ENCODE data around the gene OCIAD2. TPM values are rescaled to one million over a fixed set of nuclear protein-coding genes. Genes with fewer than 3 reads are reported as not detected.

The OCIAD2 gene
- total RNA-seq, 1 experiment from 2014 or later = 10.5 TPM

- no peaks in the 10 kb centered on the region for H3K9me3 ChIP-seq
- Mint-ChIP-seq H3K4me3 (ENCODE audit: unreplicated experiment) (no peak overlapping the region), H3K4me1 (ENCODE audit: low read depth, unreplicated experiment) (peaks cover 8% of the 10 kb centered on the region), H3K9me3 (ENCODE audit: unreplicated experiment) (no peaks in the 10 kb centered on the region), H3K27ac (ENCODE audit: unreplicated experiment) (no peak overlapping the region), H3K36me3 (ENCODE audit: insufficient read depth, unreplicated experiment) (no peaks in the 10 kb centered on the region), H3K27me3 (ENCODE audit: insufficient read depth, unreplicated experiment) (no peaks in the 10 kb centered on the region)
- no TSS peak for BruUV-seq (replicated peaks)
- no peak for DNase-seq
- no peaks in the 10 kb centered on the region for H3K27me3 ChIP-seq (replicated peaks; ENCODE audit: control insufficient read depth, insufficient read depth, low read length)
- intact Hi-C loops (cut with micrococcal nuclease; ENCODE audit: unreplicated experiment) = no loop called here
- H3K36me3 ChIP-seq (ENCODE audit: control insufficient read depth, insufficient read depth, low read length) = no peaks in the 10 kb centered on the region
- ChIA-PET CTCF (no interaction called here), POLR2A (no interaction called here)
- peaks cover 5% of the 10 kb centered on the region for H3K4me1 ChIP-seq
- TF ChIP-seq, protein P1, sequence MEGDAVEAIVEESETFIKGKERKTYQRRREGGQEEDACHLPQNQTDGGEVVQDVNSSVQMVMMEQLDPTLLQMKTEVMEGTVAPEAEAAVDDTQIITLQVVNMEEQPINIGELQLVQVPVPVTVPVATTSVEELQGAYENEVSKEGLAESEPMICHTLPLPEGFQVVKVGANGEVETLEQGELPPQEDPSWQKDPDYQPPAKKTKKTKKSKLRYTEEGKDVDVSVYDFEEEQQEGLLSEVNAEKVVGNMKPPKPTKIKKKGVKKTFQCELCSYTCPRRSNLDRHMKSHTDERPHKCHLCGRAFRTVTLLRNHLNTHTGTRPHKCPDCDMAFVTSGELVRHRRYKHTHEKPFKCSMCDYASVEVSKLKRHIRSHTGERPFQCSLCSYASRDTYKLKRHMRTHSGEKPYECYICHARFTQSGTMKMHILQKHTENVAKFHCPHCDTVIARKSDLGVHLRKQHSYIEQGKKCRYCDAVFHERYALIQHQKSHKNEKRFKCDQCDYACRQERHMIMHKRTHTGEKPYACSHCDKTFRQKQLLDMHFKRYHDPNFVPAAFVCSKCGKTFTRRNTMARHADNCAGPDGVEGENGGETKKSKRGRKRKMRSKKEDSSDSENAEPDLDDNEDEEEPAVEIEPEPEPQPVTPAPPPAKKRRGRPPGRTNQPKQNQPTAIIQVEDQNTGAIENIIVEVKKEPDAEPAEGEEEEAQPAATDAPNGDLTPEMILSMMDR (IDR thresholded peaks at IDR 0.05; ENCODE audit: insufficient read depth in 1 of 2, low read depth in 1 of 2, low read length in 1 of 2, severe bottlenecking in 1 of 2, unreplicated experiment in 1 of 2) = no peak
- no peak overlapping the region for H3K4me3 ChIP-seq (ENCODE audit: low read depth, low read length)
Observed at GRCh38 chr4:48949086-48949485, 42.5 kb upstream of the OCIAD2 start.

GRCh38 chr4:48947731-48948130, 41.2 kb upstream of the OCIAD2 start:
- Mint-ChIP-seq H3K4me1 (ENCODE audit: low read depth, unreplicated experiment) (peaks cover 7% of the 10 kb centered on the region), H3K4me3 (ENCODE audit: unreplicated experiment) (no peak overlapping the region)
- POLR2A ChIA-PET = no interaction called here

DNA sequence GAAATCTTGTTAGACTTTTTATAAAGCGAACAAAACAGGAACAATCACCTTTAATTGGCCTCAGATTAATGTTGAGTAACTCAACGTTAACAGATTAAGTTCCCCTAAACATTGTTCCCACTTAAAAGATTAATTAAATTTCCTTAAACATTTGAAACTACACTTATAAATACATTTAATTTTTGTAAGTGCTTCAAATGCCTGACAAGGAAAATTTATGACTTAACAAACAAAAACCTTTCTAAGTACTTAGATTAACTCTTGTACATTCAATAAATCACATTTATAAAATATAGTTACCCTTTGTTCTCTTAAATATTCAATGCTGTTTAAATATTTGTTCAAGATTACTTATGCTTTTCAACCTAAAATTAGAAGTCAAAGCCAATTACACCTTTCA, 39.4 kb upstream of the OCIAD2 start:
- no peaks in the 10 kb centered on the region for H3K9me3 ChIP-seq
- TF ChIP-seq, protein P1 (IDR thresholded peaks at IDR 0.05; ENCODE audit: insufficient read depth in 1 of 2, low read depth in 1 of 2, low read length in 1 of 2, severe bottlenecking in 1 of 2, unreplicated experiment in 1 of 2) = no peak
- DNase-seq = no peak
- intact Hi-C loops (cut with micrococcal nuclease; ENCODE audit: unreplicated experiment) = no loop called here
- BruUV-seq (replicated peaks) = no TSS peak
- no peak overlapping the region for H3K4me3 ChIP-seq (ENCODE audit: low read depth, low read length)
- Mint-ChIP-seq H3K36me3 (ENCODE audit: insufficient read depth, unreplicated experiment) (no peaks in the 10 kb centered on the region), H3K4me3 (ENCODE audit: unreplicated experiment) (no peak overlapping the region), H3K9me3 (ENCODE audit: unreplicated experiment) (no peaks in the 10 kb centered on the region), H3K4me1 (ENCODE audit: low read depth, unreplicated experiment) (peaks cover 7% of the 10 kb centered on the region), H3K27me3 (ENCODE audit: insufficient read depth, unreplicated experiment) (no peaks in the 10 kb centered on the region), H3K27ac (ENCODE audit: unreplicated experiment) (no peak overlapping the region)
- ChIA-PET POLR2A (no interaction called here), CTCF (no interaction called here)
- no peaks in the 10 kb centered on the region for H3K36me3 ChIP-seq (ENCODE audit: control insufficient read depth, insufficient read depth, low read length)
- 0 out of 2 replicates have a peak, but pooled peaks cover 2% of the 10 kb centered on the region for H3K4me1 ChIP-seq
- H3K27me3 ChIP-seq (replicated peaks; ENCODE audit: control insufficient read depth, insufficient read depth, low read length) = no peaks in the 10 kb centered on the region

More at GRCh38 chr4:48947731-48948130, 41.2 kb upstream of the OCIAD2 start:
- Mint-ChIP-seq H3K27me3 (ENCODE audit: insufficient read depth, unreplicated experiment) (no peaks in the 10 kb centered on the region), H3K27ac (ENCODE audit: unreplicated experiment) (no peak overlapping the region), H3K9me3 (ENCODE audit: unreplicated experiment) (no peaks in the 10 kb centered on the region), H3K36me3 (ENCODE audit: insufficient read depth, unreplicated experiment) (no peaks in the 10 kb centered on the region)
- Histone ChIP-seq H3K27me3 (replicated peaks; ENCODE audit: control insufficient read depth, insufficient read depth, low read length) (no peaks in the 10 kb centered on the region), H3K4me1 (0 out of 2 replicates have a peak, but pooled peaks cover 2% of the 10 kb centered on the region), H3K4me3 (ENCODE audit: low read depth, low read length) (no peak overlapping the region), H3K36me3 (ENCODE audit: control insufficient read depth, insufficient read depth, low read length) (no peaks in the 10 kb centered on the region), H3K9me3 (no peaks in the 10 kb centered on the region)
- TF ChIP-seq, protein P1 (IDR thresholded peaks at IDR 0.05; ENCODE audit: insufficient read depth in 1 of 2, low read depth in 1 of 2, low read length in 1 of 2, severe bottlenecking in 1 of 2, unreplicated experiment in 1 of 2) = no peak
- intact Hi-C loops (cut with micrococcal nuclease; ENCODE audit: unreplicated experiment) = no loop called here
- no TSS peak for BruUV-seq (replicated peaks)
- CTCF ChIA-PET = no interaction called here
- DNase-seq = no peak
